ENCODE data around the gene AP5B1. TPM values are rescaled to one million over a fixed set of nuclear protein-coding genes. Genes with fewer than 3 reads are reported as not detected.

AP5B1 gene
- total RNA-seq, 1 experiment from 2014 or later: 19.5 TPM

GRCh38 chr11:65790104-65790901 is 9.5 kb upstream of the AP5B1 start:
- Histone ChIP-seq H3K9me3 (ENCODE audit: control insufficient read depth in 1 of 2, insufficient read depth in 1 of 2, low read depth in 1 of 2, low read length in 2 of 2) (no peaks in the 10 kb centered on the region), H3K27ac (ENCODE audit: low read depth, low read length) (peak overlapping the region; percentile 94; the same call in 1 of the 2 replicates), H3K4me1 (ENCODE audit: control insufficient read depth in 1 of 2, insufficient read depth in 2 of 2, low read length in 2 of 2) (peaks cover 66 to 81% of the 10 kb centered on the region in 2 experiments), H3K9ac (ENCODE audit: low read length) (peak overlapping the region; percentile 65; the same call in 1 of the 2 replicates), H2AFZ (ENCODE audit: low read depth, low read length, poor library complexity, severe bottlenecking) (no peak overlapping the region), H3K36me3 (ENCODE audit: control insufficient read depth in 1 of 2, insufficient read depth in 2 of 2, low read length in 2 of 2) (peaks cover 8 to 10% of the 10 kb centered on the region in 2 experiments; a peak in 3 of 4 replicates), H4K20me1 (ENCODE audit: insufficient read depth) (no peaks in the 10 kb centered on the region), H3K4me2 (ENCODE audit: low read length) (peak overlapping the region; percentile 91), H3K9me2 (ENCODE audit: insufficient read depth) (no peaks in the 10 kb centered on the region), H3K79me2 (ENCODE audit: insufficient read depth, low read length) (peaks cover 51% of the 10 kb centered on the region), H3K4me3 (replicated peaks in 1 of 2; ENCODE audit: low read depth in 1 of 2, low read length in 2 of 2) (no peak overlapping the region), H3K27me3 (ENCODE audit: insufficient read depth, low read length) (no peaks in the 10 kb centered on the region)
- intact Hi-C loops (cut with micrococcal nuclease): no loop called here
- RAD21 ChIA-PET (ENCODE audit: low non-redundant PET in 1 of 2, low total read pairs in 2 of 2, uncharacterized antibody in 2 of 2, unreplicated experiment in 2 of 2): no interaction called here
- CTCF ChIA-PET: interaction anchor here (0.7 to 5.8 kb wide), 8 partner anchors 10 to 128 kb away, joined by 3 to 73 read pairs (median 4); partner anchors contain the start of genes AP5B1, KAT5, MUS81 and RELA
- no TSS peak for BruUV-seq (replicated peaks)
- POLR2A ChIA-PET: interaction anchor here (0.6 to 1.1 kb wide), 2 partner anchors 17 to 105 kb away, joined by 3 read pairs; no protein-coding TSS in a partner anchor
- ATAC-seq (no peak), DNase-seq (ENCODE audit: low read depth, low spot score) (no peak)
- no peak for TF ChIP-seq ZNF274 (IDR thresholded peaks at IDR 0.05; ENCODE audit: low read depth, low read length)
- TF ChIP-seq CTCF (IDR thresholded peaks at IDR 0.05 in 2 of 3, conservative IDR thresholded peaks at IDR 0.05 in 1 of 3; ENCODE audit: borderline replicate concordance in 1 of 3, insufficient read depth in 1 of 3, low read depth in 2 of 3, low read length in 2 of 3): 0 out of 6 replicates have a peak, but pooled peaks of 1 of the 3 experiments have one; percentile 6
- no peak for TF ChIP-seq FOSL1 (IDR thresholded peaks at IDR 0.05; ENCODE audit: low read depth)
- TF ChIP-seq YY1 (IDR thresholded peaks at IDR 0.05; ENCODE audit: extremely low read depth, insufficient replicate concordance, low read depth, low read length): no peak
- TF ChIP-seq SRF (IDR thresholded peaks at IDR 0.05; ENCODE audit: low read depth): no peak
- TF ChIP-seq POLR2A (IDR thresholded peaks at IDR 0.05; ENCODE audit: borderline replicate concordance, extremely low read depth, insufficient read depth, insufficient read length): no peak
- TF ChIP-seq EZH2 (IDR thresholded peaks at IDR 0.05): no peak

All from HCT116 (cell line).